Testis (tissue), 3 donors: ENCODE measurements around the gene HELT. TPM values are rescaled to one million over a fixed set of nuclear protein-coding genes. Genes with fewer than 3 reads are reported as not detected.

Experiments
- DNase-seq: peaks from one replicate; pipeline ENCODE4 v3.0.0-alpha.2; 2019
- H3K27ac ChIP-seq, 2 donors: fragments of 200-600 bp; sonication (generic); one replicate each; pipeline ENCODE4 v1.5.1; 2019
- H3K27me3 ChIP-seq: fragments of 200-600 bp; sonication (generic); one replicate; pipeline ENCODE4 v1.5.1; 2019
- H3K36me3 ChIP-seq: fragments of 200-600 bp; sonication (generic); one replicate; pipeline ENCODE4 v1.5.1; 2017; ENCODE audit warnings: low read depth; ENCODE audit errors: missing control alignments
- H3K4me1 ChIP-seq: fragments of 200-600 bp; sonication (generic); one replicate; pipeline ENCODE4 v1.5.1; 2019
- H3K4me3 ChIP-seq, 2 donors: fragments of 200-600 bp; sonication (generic); one replicate each; pipeline ENCODE4 v1.5.1; 2017 to 2019
- H3K9me3 ChIP-seq: fragments of 200-600 bp; sonication (generic); one replicate; pipeline ENCODE4 v1.5.1; 2017
- POLR2A ChIP-seq: fragments of 450-650 bp; IDR thresholded peaks from one replicate; pipeline ENCODE4 v1.6.1; 2017; ENCODE audit warnings: antibody characterized with exemption, mild to moderate bottlenecking, moderate library complexity
- WGBS, 2 donors: methylation state at CpG; one replicate each; pipeline ENCODE4 v1.1.5; 2018; 5-methylcytosine and 5-hydroxymethylcytosine counted together
- intact Hi-C: fragments of 100-400 bp; cut with DNase I; formaldehyde crosslinking; loops from one replicate; pipeline ENCODE4 v1.15.1; 2023; ENCODE audit warnings: low total_unique reads
- polyA plus RNA-seq: library from polyadenylated mRNA; stranded (reverse); fragments of 350-450 nt; fragmentation: Illumina TruSeq; extraction: RNeasy Lipid Tissue Mini Kit (QIAGEN cat#74804); gene quantifications from one replicate; pipeline ENCODE4 v1.2.3, GENCODE V29; 2014; ENCODE audit warnings: low read depth, low replicate concordance; ENCODE audit not compliant: insufficient read depth
- total RNA-seq, 2 donors: library from RNA; depleted of rRNA; stranded (reverse); fragments of >200 nt; gene quantifications; one replicate each; pipeline ENCODE4 v1.2.3, GENCODE V29; 2016
- TF ChIP-seq, protein P1 (sequence below), 3 experiments: fragments of 450-650 bp in 2 of 3; fragments of 200-600 bp in 1 of 3; sonication (generic) in 1 of 3; IDR thresholded peaks; one replicate each; pipeline ENCODE4 v1.5.1; 2016 to 2019; ENCODE audit warnings: antibody characterized with exemption in 3 of 3, mild to moderate bottlenecking in 2 of 3, moderate library complexity in 1 of 3

HELT gene
- total and polyA plus RNA-seq, 3 donors from 2014 or later: not detected

DNA sequence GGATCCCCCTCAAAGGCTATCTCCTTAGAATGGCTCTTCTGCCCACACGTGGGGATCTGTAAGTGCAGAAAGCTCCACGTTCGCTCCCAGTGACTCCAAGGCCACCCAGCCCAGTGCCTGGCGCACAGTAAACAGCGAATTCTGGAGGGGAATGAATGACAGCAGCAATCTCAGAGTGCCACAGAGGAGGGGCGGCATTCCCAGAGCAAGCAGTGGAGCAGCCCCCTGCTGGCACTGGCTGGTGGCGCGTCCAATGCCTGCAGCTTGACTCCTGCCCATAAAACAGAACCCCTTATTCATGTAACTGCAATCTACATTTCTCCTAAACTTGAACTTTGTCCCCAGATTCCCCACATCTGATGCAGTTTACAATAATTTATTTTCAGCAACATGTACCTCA lies 6.9 kb upstream of the HELT start:
- intact Hi-C loops: no loop called here
- H3K4me3 ChIP-seq: no peak overlapping the region
- H3K4me1 ChIP-seq: no peaks in the 10 kb centered on the region
- no peak for DNase-seq
- WGBS, 2 donors: 34 to 40% methylated on average over 8 of the region's 8 CpGs
- no peaks in the 10 kb centered on the region for H3K27me3 ChIP-seq
- no peak overlapping the region for H3K27ac ChIP-seq
- no peaks in the 10 kb centered on the region for H3K9me3 ChIP-seq
- TF ChIP-seq, protein P1, sequence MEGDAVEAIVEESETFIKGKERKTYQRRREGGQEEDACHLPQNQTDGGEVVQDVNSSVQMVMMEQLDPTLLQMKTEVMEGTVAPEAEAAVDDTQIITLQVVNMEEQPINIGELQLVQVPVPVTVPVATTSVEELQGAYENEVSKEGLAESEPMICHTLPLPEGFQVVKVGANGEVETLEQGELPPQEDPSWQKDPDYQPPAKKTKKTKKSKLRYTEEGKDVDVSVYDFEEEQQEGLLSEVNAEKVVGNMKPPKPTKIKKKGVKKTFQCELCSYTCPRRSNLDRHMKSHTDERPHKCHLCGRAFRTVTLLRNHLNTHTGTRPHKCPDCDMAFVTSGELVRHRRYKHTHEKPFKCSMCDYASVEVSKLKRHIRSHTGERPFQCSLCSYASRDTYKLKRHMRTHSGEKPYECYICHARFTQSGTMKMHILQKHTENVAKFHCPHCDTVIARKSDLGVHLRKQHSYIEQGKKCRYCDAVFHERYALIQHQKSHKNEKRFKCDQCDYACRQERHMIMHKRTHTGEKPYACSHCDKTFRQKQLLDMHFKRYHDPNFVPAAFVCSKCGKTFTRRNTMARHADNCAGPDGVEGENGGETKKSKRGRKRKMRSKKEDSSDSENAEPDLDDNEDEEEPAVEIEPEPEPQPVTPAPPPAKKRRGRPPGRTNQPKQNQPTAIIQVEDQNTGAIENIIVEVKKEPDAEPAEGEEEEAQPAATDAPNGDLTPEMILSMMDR (IDR thresholded peaks at IDR 0.05): peak in 2 of 3 experiments; percentile 6 to 35
- TF ChIP-seq POLR2A: no peak
- no peaks in the 10 kb centered on the region for H3K36me3 ChIP-seq

DNA sequence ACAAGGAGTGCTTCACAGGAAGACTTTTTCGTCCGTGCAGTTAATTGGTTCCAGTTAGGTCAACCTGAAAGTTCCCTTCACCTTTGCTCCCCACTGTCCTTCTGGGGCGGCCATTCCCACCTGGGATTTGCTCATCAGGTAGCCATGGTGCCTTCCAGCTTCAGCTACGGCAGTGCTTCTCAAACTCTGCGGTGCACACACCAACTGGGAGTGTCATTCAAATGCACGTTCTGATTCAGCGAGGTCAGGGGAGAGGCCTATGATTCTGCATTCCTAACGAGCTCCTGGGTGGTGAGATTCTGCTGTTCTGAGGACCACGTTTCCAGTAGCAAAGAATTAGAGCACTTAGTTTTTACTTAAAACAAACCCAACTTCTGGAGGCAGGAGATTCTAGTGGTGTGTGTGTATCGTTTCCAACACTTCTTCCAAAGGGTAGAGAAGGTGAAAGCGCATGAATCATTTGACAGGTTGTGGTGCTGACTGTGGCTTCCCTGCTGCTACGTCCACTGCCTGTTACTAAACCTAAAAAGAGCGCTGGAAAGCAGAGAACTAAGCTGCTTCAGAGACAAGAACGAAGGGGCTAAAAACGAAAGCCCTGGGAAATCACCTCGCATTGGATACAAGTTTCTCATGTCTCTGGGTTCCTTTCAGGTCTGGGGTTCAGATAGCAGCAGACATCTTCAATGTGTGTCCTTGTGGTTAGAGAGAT lies 4.7 kb upstream of the HELT start:
- no peak overlapping the region for H3K4me3 ChIP-seq
- H3K4me1 ChIP-seq: no peaks in the 10 kb centered on the region
- no peaks in the 10 kb centered on the region for H3K27me3 ChIP-seq
- H3K9me3 ChIP-seq: no peaks in the 10 kb centered on the region
- H3K36me3 ChIP-seq: no peaks in the 10 kb centered on the region
- intact Hi-C loops: no loop called here
- TF ChIP-seq, protein P1 (IDR thresholded peaks at IDR 0.05): no peak
- TF ChIP-seq POLR2A: no peak
- no peak overlapping the region for H3K27ac ChIP-seq
- DNase-seq: no peak
- 45 to 61% methylated on average over 16 of the region's 16 CpGs for WGBS, 2 donors

DNA sequence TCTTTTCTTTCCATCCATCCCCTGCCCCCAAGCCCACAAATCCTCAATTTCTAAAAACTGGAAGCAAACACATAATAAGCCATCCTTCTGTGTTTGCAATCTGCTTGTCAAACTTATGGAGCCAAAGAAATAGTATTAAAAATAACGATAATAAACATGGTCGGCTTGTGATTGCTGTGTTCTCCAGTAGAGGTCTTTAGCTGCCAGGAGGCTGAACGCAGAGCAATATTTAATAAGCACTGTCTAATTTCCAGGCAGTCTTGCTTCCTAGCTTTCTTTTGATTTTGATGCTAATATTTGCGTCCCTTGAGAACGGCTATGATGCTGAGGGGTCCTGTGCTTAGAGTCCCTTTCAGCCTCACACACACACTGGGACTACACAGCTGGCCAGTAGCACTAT lies 3.2 kb upstream of the HELT start:
- DNase-seq: no peak
- Histone ChIP-seq H3K9me3 (no peaks in the 10 kb centered on the region), H3K27ac (no peak overlapping the region), H3K27me3 (no peaks in the 10 kb centered on the region), H3K4me3 (no peak overlapping the region), H3K4me1 (peaks cover 10% of the 10 kb centered on the region), H3K36me3 (no peaks in the 10 kb centered on the region)
- intact Hi-C loops: no loop called here
- TF ChIP-seq, protein P1 (IDR thresholded peaks at IDR 0.05): no peak
- no peak for TF ChIP-seq POLR2A
- 41 to 44% methylated on average over 5 of the region's 5 CpGs for WGBS, 2 donors

DNA sequence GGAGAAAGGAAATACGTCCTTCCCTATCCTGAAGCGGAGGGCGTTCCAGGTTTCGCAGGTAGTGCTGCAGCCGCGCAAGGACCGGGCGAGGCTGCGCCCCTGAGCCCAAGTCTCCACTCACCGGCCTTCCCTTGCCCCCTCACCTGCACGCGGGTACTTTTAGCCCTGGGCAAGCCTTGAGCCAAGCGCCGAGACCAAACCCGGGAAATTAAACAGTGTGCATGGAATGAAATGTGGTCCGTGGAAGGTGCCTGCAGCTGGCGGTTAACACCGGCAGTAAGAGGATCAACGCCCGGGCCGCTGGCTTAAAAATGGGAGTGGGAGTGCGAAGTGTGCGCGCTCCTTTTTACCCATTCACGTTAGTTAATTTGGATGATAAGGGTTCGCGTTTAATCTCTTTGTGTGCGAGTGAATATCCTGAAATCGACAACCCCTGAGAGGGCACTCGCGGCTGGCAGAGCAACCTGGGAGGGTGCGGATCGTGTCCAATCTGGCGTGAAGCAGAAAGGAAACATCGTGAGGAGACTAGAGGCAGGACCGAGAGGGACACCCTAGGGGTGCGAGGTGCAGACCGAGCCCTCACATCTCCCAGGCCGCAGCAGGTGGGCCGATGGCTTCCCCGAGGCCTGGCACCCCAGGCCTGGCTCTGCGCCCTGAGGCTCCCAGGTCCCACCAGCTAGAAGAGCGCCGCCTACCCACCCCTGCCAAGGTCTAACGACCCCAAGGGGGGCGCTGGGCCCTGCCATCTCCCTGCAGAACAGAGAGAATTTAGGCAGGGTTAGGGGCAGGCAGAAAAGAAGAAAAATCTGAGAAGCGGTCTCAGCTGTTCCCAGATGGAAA lies 2.0 kb upstream of the HELT start:
- no peaks in the 10 kb centered on the region for H3K36me3 ChIP-seq
- no peak for TF ChIP-seq POLR2A
- TF ChIP-seq, protein P1 (IDR thresholded peaks at IDR 0.05): no peak
- intact Hi-C loops: no loop called here
- peaks cover 17% of the 10 kb centered on the region for H3K4me1 ChIP-seq
- no peaks in the 10 kb centered on the region for H3K9me3 ChIP-seq
- DNase-seq: no peak
- H3K4me3 ChIP-seq: no peak overlapping the region
- no peak overlapping the region for H3K27ac ChIP-seq
- H3K27me3 ChIP-seq: no peaks in the 10 kb centered on the region
- 4 to 5% methylated on average over 42 to 47 of the region's 47 CpGs for WGBS, 2 donors
